ENCODE results near the gene KRTAP1-3. TPM values are rescaled to one million over a fixed set of nuclear protein-coding genes. Genes with fewer than 3 reads are reported as not detected.
"Not testable (repeated sequence)": the region's sequence is repeated elsewhere in the genome, so short reads cannot be mapped to it uniquely, and the experiment has no call there.

KRTAP1-3 gene
- polyA plus RNA-seq, 2 of the 4 experiments (the other 2 are of a cell fraction) = not detected

- TF ChIP-seq ELK1 (IDR thresholded peaks at IDR 0.05; ENCODE audit: low read depth, low read length) = no peak
- TF ChIP-seq CBX8 (IDR thresholded peaks at IDR 0.05) = no peak
- no peak for TF ChIP-seq PHF8 (IDR thresholded peaks at IDR 0.05; ENCODE audit: borderline replicate concordance, low read depth)
- TF ChIP-seq RFX5 (IDR thresholded peaks at IDR 0.05) = no peak
- no peak for TF ChIP-seq BHLHE40 (IDR thresholded peaks at IDR 0.05; ENCODE audit: low read depth, low read length)
These were observed 32.9 kb downstream of the KRTAP1-3 start (continued) for GRCh38 chr17:41001795-41002194.

GRCh38 chr17:40999563-40999962 is 35.1 kb downstream of the KRTAP1-3 start, which contains the start of gene KRTAP3-2:
TSS of gene KRTAP3-2 (minus strand) at chr17:40999906. CDS start at chr17:40999853, 53 bp downstream.
- H3K9me3 ChIP-seq; H3K4me3 ChIP-seq; H3K27ac ChIP-seq; DNase-seq (ENCODE audit: low read depth in 1 of 2, low spot score in 1 of 2); POLR2A ChIA-PET; CTCF ChIA-PET; H3K4me2 ChIP-seq; FAIRE-seq; ATAC-seq: not testable (repeated sequence)
- H3K4me1 ChIP-seq = peaks cover 10% of the 10 kb centered on the region
- 80% methylated on average over 6 of the region's 6 CpGs for WGBS (ENCODE audit: missing lambda C conversion rate)

- DNase-seq (ENCODE audit: low read depth in 1 of 2, low spot score in 1 of 2) (no peak), ATAC-seq (no peak), FAIRE-seq (peak; percentile 54)
- WGBS (ENCODE audit: missing lambda C conversion rate) = 63% methylated on average over 2 of the region's 2 CpGs
- H3K9me3 ChIP-seq = no peaks in the 10 kb centered on the region
- H3K4me2 ChIP-seq = no peak overlapping the region
- no peak overlapping the region for H3K27ac ChIP-seq
- TF ChIP-seq PBX3 (IDR thresholded peaks at IDR 0.05) (no peak), ZC3H11A (IDR thresholded peaks at IDR 0.05) (no peak), HOXB5 (CRISPR knock-in tag; IDR thresholded peaks at IDR 0.05) (no peak), TP53 (CRISPR knock-in tag; IDR thresholded peaks at IDR 0.05) (no peak), ZNF302 (CRISPR knock-in tag; IDR thresholded peaks at IDR 0.05) (no peak), BHLHE40 (IDR thresholded peaks at IDR 0.05; ENCODE audit: low read depth, low read length) (no peak), ELK1 (IDR thresholded peaks at IDR 0.05; ENCODE audit: low read depth, low read length) (no peak), USF2 (IDR thresholded peaks at IDR 0.05) (no peak), CHD4 (IDR thresholded peaks at IDR 0.05; ENCODE audit: borderline replicate concordance) (no peak), NR3C1 (IDR thresholded peaks at IDR 0.05) (no peak), JUNB (IDR thresholded peaks at IDR 0.05) (no peak), MYC (IDR thresholded peaks at IDR 0.05; ENCODE audit: borderline replicate concordance, low read length) (no peak), ZFP36 (IDR thresholded peaks at IDR 0.05; ENCODE audit: borderline replicate concordance, partially characterized antibody) (no peak), MAFK (IDR thresholded peaks at IDR 0.05; ENCODE audit: partially characterized antibody) (no peak), HES2 (IDR thresholded peaks at IDR 0.05) (no peak), NFE2L2 (conservative IDR thresholded peaks at IDR 0.05; ENCODE audit: low read length) (no peak), CEBPB (IDR thresholded peaks at IDR 0.05) (no peak)
- POLR2A ChIA-PET = no interaction called here
- H3K4me1 ChIP-seq = peaks cover under 1% of the 10 kb centered on the region; the same call in 1 of the 3 replicates
- H3K4me3 ChIP-seq = no peak overlapping the region
- CTCF ChIA-PET = no interaction called here
These were observed 37.3 kb downstream of the KRTAP1-3 start for GRCh38 chr17:40997361-40997760.
